HL-60/S4 treated with phorbol 12-myristate 13-acetate at 8.2 ng/mL for 4 days and 3 days (cell line): ENCODE data around the gene TAOK3.

Experiments
- in situ Hi-C: fragments of 300-500 bp; cut with MboI; formaldehyde crosslinking; loops from 2 replicates; pipeline ENCODE4 v1.15.0; 2022; ENCODE audit warnings: low sequenced_read_pairs

The TAOK3 gene

DNA sequence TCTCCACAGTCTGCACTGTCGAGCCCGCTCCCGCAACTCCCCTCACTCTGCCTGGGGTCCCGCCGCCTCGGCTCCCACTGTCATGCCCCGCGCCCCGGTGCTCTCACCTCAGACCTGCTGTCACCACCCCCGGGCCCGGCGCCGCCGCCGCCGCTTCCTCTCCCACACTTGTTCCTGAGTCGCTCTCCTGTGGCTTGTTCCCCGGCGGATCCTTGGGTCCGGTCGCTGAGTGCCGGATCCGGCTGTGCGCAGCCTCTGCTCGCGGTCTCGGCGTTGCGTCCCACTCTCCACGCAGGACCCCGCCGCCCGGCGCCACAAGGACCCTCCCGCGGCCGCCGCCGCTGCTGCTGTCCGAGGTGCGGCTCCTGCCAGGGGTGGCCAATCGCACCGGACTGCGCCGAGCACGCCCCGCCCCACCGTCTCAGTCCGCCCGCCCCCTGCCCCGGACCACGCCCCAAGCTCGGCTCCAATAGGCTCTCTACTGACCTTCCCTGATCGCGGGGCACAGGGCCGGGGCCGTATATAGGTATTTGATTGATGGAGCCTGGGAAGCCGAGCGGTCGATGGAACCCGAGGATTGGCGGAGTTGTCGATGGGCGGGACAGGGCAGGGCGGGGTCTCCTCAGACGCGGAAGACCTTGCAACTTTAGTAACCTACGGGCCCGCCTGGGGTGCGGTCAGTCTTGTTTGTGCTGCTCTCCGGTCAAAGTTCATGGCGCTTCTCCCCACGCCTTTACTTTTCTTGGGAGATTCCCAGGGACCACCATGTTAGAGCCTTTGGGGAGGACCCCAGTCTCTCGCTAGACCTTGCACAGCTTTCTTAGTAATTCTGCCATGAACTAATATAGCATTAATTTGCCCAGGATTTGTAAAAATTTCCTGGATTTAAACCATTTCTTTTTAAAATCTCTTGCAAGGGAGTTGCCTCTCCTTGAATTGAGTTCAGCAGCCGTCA, at the start of gene TAOK3:
TAOK3 (minus strand) TSS at position 367 of the 955 bp plus-strand sequence. CDS start 117,340 bp downstream, outside the sequence.
- in situ Hi-C loops = no loop called here

DNA sequence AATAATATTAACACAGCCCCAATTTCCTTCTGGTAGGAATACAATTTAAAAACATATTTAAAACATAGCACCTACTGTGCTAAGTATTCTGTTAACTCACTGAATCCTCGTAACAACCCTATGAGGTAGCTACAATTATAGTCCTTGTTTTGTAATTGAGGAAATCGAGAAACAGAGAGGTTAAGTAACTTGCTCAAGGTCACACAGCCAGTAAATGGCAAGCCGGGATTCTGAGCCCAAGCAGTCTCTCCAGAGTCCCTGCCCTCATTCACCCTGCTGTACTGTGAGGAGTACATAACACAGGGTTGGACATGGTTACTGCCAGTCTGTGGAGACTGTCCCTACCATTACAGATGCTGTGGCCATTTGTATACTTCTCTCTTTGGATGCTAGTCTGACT, 48.0 kb upstream of the TAOK3 start:
- in situ Hi-C loops = loop anchor here (25.0 kb wide), 1 partner anchor 617 kb away; no protein-coding TSS in a partner anchor

DNA sequence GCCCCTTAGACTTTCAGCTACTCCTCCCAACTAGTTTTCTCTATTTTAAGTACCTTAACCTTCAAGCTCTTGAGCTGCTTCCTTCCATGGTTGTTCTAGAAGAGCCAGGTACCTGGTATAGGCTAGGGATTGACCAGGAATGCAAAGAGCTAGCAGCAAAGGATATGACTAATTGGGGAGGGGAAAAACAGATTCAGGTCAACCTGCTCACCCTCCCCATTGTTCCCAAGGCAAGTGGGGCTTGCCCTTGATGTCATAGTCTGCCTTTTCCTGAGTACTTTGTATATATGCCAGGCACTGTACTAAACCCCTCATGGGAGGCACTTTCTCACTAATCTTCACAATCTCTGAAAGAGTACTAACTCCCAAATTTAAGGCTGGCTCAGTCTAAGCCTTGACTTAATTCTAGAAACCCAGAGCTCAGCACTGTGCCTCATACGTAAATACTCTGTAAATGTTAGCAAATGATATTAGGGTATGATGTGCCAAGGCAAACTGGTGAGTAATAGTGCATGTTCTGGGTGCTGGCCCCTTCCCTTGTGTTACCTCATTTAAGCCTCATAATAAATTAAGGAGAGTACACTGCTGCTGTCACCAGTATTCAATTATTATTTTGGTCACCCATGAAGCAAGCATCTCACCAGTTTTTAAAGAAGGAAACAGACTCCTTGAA, 45.8 kb upstream of the TAOK3 start:
- in situ Hi-C loops = loop anchor here (25.0 kb wide), 1 partner anchor 619 kb away; no protein-coding TSS in a partner anchor

DNA sequence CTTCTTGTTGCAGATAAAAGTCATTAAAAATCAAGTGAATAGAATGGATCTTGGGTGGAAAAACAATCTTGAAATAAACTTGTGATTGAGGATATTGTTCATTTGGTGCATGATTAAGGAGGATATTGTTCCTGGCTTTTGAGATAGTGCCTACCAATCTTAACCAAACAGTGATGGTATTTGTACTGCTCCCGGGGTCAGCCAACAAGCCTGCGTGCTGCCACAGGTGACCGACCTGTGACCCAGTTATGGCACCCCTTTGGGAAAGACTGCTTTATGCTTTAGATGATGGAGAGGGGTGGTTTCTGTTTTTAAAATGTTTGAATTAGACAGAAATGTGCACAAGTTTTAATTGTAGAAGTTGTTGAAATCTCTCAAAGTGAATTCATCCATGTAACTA, 45.2 kb upstream of the TAOK3 start:
- in situ Hi-C loops = loop anchor here (25.0 kb wide), 1 partner anchor 619 kb away; no protein-coding TSS in a partner anchor

DNA sequence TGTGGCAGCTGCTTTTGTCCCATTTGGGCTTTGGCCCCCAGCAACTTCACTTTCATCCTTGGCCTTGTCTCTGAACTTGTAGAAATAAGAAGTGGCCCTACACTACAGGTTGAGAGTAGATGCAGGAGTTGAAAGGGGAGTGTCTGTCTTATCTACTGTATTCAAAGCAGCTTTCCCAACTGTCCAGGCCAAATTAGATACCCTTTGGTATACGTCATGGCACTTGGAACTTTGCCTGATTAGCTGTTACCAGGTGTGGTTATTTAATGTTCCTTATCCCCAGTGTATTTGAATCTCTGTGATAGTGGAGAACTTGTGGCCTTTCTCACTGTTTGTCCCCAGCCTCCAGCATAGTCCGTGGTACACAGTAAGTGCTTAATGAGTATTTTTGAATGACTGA, 37.1 kb upstream of the TAOK3 start:
- in situ Hi-C loops = loop anchor here (25.0 kb wide), 1 partner anchor 627 kb away; no protein-coding TSS in a partner anchor

DNA sequence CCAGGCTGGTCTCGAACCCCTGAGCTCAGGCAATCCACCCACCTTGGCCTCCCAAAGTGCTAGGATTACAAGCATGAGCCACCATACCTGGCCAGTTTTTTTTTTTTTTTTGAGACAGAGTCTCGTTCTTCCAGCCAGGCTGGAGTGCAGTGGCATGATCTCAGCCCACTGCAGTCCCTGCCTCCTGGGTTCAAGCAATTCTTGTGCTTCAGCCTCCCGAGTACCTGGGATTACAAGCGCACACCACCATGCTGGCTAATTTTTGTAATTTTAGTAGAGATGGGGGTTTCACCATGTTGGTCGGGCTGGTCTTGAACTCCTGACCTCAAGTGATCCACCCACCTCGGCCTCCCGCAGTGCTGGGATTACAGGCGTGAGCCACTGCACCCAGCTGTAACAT, 35.5 kb upstream of the TAOK3 start:
- in situ Hi-C loops = loop anchor here (25.0 kb wide), 1 partner anchor 629 kb away; no protein-coding TSS in a partner anchor

DNA sequence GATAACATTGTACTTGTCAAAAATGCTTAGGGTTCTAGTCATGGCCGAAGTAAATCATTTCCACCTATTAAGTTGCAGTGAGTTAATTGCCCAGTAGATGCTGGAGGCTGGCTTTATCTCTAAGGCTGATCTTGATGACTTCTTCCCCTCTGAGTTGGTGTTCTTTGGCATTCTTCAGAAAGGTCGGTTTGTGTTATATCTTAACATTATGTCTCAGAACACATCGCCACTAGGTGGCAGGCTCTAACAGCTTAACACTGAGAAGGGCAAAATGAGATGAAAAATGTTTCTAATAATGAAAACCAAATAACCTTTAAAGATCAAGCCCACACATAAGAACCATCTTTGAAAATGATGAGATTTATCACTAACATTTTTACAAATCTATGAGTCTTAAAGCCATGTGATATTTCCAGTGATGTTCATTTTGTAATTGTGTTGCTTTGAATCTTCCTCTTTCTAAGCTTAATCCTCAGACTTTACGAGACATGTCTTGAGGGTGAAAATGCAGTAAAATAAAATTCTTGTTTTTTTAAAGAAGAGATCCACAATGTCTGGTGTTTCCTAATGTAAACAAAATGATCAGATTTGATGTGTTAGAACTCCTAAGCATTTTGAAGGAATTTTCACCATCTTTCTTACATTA, 32.3 kb upstream of the TAOK3 start:
- in situ Hi-C loops = loop anchor here (25.0 kb wide), 1 partner anchor 632 kb away; no protein-coding TSS in a partner anchor

DNA sequence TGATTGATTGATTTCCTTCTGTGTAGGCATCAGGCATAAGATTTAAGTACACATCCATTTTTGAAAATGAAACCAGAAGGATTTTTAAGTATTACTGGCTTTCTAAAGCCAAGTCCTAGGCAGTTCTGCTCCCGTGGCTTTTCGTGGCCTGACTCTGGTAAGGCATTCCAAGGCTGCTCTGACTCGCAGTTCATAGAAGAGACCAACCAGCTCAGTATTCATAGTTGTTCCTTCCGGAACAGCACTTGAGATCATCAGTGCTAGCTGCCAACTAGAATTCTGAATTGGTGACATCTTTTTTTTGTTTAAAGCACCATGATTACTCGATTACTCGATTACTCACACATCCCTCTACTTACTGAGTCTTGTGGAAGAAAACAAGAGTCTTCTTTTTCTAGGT, 29.5 kb upstream of the TAOK3 start:
- in situ Hi-C loops = loop anchor here (25.0 kb wide), 1 partner anchor 635 kb away; no protein-coding TSS in a partner anchor

DNA sequence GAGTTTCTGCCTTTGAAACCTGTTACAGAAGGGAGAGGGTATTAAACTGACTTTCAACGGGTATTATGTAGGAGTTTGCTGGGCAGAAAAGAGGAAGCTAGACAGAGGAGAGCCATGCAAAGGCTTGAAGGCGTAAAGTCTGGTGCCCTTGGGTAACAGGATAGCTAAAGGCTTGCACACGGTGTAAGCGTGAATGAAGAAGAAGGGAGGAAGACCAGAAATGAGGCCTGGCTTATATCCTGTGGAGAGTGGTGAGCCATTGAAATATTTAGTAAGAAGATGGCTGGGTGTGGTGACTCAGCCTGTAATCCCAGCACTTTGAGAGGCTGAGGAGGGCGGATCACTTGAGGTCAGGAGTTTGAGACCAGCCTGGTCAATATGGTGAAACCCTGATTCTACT, 26.2 kb upstream of the TAOK3 start:
- in situ Hi-C loops = loop anchor here (25.0 kb wide), 1 partner anchor 537 kb away; no protein-coding TSS in a partner anchor

DNA sequence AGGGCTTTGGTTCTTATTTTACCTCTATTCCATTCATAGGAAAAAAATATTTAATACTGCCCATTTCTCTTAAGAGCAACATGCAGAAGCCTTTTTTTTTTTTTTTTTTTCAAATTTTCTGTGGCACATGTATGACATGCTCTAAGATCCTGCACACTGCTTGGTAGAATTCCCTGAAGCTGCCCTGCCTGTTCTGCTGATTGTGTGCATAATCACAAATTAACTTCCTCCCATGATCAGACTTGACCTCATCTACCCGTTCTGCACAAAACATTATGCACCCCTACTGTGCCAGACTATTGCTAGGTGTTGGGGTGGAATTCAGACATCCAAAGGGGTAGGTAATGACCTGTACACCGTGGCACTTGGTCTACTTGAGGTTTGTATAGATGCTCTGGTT, 25.8 kb upstream of the TAOK3 start:
- in situ Hi-C loops = loop anchor here (25.0 kb wide), 1 partner anchor 536 kb away; no protein-coding TSS in a partner anchor

DNA sequence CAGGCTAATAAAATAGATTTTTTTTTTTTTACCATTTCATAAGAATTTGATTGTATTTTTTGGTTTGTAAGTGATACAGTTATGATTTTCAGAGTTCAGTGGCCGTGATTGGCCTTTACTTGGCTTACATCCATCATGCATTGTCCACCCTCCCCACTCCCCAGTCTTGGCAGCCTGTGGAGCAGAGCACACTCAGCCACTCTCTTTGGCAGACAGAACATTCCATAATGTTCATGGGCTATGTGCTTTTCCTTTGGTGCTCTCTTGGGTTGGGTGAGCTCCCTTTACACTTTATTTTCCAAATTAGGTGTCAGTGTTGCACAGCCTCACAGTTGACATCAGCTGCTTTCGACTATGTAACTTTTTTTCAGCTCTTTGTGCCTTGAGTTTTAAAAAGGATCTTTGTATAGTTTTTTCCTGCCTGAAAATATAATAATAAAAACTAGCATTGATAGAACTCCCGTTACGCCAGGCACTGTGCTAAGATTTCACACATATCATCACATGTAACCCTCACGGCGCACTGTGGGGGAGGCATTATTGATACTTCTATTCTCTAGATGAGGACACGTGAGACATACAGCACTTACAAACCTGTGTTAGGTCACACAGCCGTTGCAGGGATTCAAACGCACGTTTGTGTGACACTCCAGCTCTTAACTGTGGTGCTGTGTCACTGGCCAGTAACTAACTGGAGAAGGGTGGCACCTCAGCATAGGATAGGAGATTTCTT, 25.2 kb upstream of the TAOK3 start:
- in situ Hi-C loops = loop anchor here (25.0 kb wide), 1 partner anchor 536 kb away; no protein-coding TSS in a partner anchor

DNA sequence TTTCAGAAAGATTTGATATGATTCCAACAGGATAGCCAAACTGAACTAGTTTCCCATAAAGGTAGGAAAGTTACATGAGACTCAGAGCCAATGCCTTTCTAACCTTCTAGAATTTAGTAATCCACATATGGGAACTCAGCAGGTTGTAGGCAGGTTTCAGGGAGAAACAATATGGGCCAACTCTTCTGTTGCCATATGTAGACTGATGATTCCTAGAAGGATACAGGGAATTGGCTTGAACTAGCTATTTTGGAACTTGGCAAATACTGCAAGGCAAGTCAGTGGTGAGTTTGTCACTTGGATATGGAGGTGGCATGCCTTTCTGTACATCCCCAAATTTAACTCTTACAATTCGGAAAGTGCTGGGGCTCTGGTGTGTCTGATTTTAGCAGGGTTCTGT, 19.1 kb upstream of the TAOK3 start:
- in situ Hi-C loops = loop anchor here (25.0 kb wide), 1 partner anchor 530 kb away; no protein-coding TSS in a partner anchor

DNA sequence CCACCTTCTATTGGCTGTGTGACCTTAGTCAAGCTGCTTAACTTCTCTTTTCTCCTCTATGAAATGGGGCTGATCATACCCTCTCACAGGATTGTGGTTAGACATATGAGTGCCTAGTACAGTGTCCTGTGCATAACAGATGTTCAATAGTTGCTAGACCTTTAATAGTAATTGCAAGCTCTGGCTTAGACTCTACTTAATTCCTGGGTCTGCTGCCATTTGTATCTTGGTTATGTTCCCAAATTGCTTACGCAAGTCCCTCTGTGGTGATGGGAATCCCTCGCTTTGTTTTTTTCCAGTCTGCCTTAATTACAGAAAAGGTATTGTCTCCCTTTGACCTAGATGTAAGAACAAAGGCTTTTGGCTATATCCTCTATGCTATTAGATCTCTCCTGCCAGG, 18.7 kb upstream of the TAOK3 start:
- in situ Hi-C loops = loop anchor here (25.0 kb wide), 1 partner anchor 529 kb away; no protein-coding TSS in a partner anchor

DNA sequence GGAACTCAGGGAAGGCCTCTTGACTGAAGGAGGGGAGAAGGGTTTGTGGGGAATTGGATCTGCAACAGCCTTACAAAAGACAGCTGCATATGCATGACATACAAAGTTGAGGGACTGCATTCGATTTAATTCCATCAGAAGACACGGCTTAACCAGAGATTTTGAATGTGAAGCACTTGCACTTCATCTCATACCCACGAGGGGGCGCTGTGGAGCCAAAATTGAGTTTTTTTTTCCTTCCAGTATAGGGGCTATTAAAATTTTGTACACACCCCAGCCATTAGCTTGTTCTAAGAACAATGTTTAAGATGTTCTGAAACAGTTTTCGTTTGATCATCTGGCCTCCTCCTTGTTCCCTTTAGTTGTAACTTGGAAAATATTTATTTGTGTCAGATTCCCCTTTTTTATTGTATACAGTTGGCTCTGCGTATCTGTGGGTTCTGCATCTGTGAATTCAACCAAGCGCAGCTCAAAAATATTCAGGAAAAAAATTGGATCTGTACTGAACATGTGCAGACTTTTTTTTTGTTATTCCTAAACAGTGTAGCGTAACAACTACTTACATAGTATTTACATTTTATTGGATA, 5.3 kb upstream of the TAOK3 start:
- in situ Hi-C loops = loop anchor here (25.0 kb wide), 1 partner anchor 516 kb away; no protein-coding TSS in a partner anchor

DNA sequence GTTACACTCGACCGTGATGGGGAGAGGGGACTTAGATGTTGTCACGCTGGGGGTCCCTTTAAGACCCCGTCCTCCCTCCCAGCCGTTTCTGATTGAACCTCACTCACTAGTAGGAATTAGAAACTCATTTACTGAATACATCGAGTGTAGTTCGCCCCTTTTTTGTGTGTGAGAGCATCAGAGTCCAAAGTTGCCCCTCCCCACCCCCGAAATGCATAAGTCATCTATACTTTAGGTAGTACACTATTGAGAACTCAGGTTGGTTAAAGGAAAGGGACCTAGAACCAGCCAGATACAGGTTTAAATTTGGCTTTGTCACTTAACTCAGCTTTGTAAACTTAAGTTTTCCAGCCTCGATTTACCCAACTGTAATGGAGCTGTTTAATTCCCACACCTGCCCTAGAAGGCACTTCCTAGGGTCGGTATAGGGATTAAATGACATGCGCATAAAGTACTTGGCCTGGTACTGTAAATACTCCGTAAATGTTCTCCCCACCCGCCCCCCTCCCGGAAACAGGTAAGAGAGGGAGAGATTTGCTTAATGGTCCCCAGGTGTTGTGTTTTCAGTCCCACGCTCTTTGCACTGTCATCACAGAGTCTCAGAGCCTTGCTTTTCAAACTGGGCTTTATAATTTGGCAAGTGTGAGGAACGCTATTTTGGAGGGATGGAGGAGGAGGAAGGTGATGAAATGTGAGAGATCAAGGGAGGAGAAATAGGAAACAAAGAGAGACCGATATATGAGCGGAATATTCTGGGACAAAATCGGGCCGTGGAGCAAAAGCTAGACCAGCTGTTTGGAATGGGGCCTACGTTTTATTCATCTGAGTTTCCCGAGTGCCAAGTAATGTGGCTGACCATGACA, 4.5 kb upstream of the TAOK3 start:
- in situ Hi-C loops = loop anchor here (25.0 kb wide), 1 partner anchor 515 kb away; no protein-coding TSS in a partner anchor

DNA sequence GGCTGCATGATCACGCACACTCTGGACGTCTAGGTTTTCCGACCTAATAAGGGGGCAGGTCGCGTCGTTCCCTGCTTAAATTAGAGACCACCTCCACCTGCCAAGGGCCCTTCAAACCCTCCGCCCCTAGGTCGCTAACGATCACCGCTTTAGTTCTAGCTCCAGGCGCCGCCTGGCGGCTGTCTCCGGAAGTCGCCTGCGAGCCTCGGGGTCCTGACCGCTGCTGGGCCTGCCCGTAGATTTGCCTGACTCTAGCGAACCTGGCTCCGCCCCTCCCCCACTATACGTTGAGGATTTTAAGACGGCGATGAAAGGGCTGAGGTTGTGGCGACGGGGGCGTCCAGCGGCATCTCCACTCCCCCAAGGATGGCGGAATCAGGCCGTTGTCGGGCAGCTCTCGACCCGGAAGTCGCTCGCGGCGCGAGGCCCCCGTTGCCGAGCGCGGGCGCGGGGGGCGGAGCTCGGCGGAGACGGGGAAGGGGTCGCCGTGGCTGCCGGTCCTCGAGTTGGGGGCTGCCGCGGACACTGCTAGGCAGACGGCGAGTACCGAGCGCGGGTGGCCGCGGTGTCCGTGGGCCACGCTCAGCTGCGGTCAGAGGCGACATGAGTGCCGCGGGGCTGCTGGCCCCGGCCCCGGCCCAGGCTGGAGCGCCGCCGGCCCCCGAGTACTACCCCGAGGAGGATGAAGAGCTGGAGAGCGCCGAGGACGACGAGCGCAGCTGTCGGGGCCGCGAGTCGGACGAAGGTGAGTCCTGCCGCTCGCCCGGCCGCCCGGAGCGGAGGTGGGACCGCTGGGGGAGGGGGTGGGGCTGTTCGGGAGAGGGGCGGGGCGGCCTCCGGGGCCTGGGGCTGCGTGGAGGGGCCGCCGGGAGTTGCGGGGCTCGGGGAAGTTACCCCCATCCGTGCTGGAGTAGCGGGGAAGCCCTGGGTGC, 3.6 kb upstream of the TAOK3 start, which contains the start of gene SUDS3:
SUDS3 (plus strand) TSS at position 467 of the 932 bp plus-strand sequence; CDS start at position 604, 137 bp downstream.
- in situ Hi-C loops = loop anchor here (25.0 kb wide), 1 partner anchor 514 kb away; no protein-coding TSS in a partner anchor

DNA sequence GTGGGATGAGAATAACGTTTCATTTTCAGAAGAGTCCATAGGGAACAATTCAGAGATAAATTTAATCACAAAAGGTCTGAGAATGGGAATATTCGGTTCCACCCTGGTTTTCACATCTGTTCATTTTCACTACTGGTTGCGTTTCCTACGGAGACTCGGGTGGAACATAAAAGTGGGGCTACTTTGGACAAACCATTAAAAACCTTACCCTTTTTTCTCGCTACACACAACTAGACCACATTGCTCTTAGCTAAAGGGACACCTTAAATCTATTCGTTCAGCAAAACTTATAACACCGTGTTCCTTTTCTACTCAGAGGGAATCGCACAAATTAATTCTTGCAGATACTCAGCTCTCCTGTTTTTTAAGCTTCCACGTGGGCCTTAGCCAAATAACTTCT, 2.6 kb upstream of the TAOK3 start:
- in situ Hi-C loops = loop anchor here (25.0 kb wide), 1 partner anchor 513 kb away; no protein-coding TSS in a partner anchor
